ENCODE results near the gene KRTAP5-9.
"Not testable (repeated sequence)": the region's sequence is repeated elsewhere in the genome, so short reads cannot be mapped to it uniquely, and the experiment has no call there.

The KRTAP5-9 gene

DNA sequence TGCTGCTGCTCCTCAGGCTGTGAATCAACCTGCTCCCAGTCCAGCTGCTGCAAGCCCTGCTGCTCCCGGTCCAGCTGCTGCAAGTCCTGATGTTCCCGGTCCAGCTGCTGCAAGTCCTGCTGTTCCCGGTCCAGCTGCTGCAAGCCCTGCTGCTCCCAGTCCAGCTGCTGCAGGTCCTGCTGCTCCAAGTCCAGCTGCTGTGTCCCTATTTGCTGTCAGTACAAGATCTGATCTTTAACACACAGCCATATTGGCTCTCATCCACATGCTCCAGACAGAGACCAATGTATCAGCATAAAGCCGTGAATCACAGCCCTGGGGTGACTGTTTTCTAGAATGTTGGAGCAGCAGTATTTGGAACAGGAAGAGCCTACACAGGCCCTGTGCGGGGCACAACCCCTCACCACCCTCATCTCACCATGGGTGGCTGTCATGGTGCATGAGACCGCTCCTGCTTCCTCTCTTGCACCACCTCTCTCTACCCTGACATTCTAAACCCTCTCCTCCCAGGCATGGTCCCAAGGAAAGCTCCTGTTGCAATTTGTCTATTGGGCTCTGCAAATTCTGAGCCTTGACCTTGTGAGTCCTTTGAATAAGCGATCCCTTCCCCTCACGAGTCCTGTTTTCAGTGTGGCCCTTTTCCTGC, 20.6 kb downstream of the KRTAP5-9 start:
- no peak for DNase-seq (ENCODE audit: extremely low spot score)
- CTCF ChIA-PET: no interaction called here
- no peak for TF ChIP-seq CTCF (IDR thresholded peaks at IDR 0.05; ENCODE audit: control extremely low read depth, extremely low read depth, low read depth, missing control alignments)
- POLR2A ChIA-PET: no interaction called here

GRCh38 chr11:71571101-71571850, 23.1 kb downstream of the KRTAP5-9 start:
- CTCF ChIA-PET, POLR2A ChIA-PET: not testable (repeated sequence)

DNA sequence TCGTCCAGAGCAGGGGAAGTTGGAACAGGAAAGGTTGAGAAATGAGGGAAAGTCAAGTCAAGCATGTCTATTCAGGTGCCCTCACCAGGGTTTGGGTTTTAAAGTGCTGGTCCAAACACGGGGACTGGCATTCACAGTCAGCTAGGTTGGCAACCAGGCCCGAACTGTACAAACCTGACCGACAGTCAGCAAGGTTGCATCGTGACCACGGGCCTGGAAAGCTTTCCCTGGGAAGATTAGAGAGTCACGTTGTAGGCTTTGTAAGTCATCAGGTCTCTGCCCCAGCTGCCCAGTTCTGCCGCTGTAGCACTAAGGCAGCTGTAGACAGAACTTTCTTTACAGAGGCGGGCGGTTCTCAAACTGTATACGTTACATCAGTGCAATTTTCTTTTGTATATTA, 24.6 kb downstream of the KRTAP5-9 start:
- no peak for DNase-seq (ENCODE audit: extremely low spot score)
- ChIA-PET POLR2A (no interaction called here), CTCF (interaction anchor here (1.3 to 1.6 kb wide), 2 partner anchors 9 to 65 kb away, joined by 5 to 6 read pairs; no protein-coding TSS in a partner anchor)
- TF ChIP-seq CTCF (IDR thresholded peaks at IDR 0.05; ENCODE audit: control extremely low read depth, extremely low read depth, low read depth, missing control alignments): no peak

More at GRCh38 chr11:71571101-71571850, 23.1 kb downstream of the KRTAP5-9 start:
- not testable (repeated sequence) for DNase-seq (ENCODE audit: extremely low spot score)

DNA sequence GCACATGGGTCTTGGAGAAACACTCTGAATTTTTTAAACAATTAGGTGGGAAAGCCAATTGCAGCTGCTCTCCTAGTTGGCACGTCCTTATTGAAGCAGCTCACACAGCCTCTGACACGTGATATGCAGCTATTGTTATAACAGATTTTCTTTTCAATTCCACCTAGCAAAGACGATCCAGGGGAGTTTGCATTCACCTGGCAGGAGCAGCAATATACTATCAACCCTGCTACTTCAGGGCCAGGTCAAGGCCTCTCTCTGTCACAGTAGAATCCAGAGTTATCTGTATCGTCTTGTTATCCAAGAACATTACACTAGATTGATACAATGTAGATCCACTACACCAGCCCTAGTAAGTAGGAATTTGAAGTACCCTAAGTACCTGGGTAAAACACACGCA, 26.2 kb downstream of the KRTAP5-9 start:
- CTCF ChIA-PET: interaction anchor here (0.8 kb wide), 1 partner anchor 11 kb away, joined by 3 read pairs; no protein-coding TSS in a partner anchor
- POLR2A ChIA-PET: no interaction called here
- DNase-seq (ENCODE audit: extremely low spot score): no peak
- TF ChIP-seq CTCF (IDR thresholded peaks at IDR 0.05; ENCODE audit: control extremely low read depth, extremely low read depth, low read depth, missing control alignments): no peak

DNA sequence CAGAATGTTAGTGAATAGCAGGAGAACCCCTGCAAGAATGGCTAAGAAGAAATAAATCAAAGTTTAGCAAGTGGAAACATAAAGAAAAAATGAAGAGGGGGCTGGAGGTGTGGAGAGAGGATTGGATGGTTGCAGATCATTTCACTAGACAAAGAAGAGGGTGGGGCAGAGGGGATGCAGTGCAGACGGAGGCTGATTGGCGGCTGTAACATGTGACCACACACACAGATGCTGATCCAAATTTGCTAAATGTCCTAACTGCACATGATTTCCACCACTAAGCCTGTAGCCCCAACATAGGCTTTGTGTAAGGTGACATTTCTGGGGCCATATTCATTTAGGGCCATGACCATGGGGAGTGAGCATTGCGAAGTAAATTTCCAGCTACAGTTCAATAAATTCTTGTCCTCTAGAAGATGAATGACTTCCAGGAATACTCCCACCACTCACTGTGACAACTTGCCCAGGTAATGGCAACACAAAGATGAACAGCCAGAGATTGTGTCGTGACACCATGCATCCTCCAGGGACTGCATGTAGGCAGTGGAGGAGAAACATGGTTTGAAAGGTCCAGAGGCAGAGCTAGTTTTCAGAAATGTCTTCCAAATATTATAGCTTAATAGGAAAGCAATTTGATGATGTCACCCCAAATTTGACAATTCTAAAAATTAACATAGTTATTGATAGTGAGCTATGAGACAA, 27.7 kb downstream of the KRTAP5-9 start:
- ChIA-PET CTCF (interaction anchor here (1.3 to 1.4 kb wide), 2 partner anchors 13 to 129 kb away, joined by 3 to 4 read pairs; no protein-coding TSS in a partner anchor), POLR2A (no interaction called here)
- no peak for TF ChIP-seq CTCF (IDR thresholded peaks at IDR 0.05; ENCODE audit: control extremely low read depth, extremely low read depth, low read depth, missing control alignments)
- DNase-seq (ENCODE audit: extremely low spot score): no peak

GRCh38 chr11:71576688-71577465, 28.7 kb downstream of the KRTAP5-9 start:
- DNase-seq (ENCODE audit: extremely low spot score); POLR2A ChIA-PET: not testable (repeated sequence)
- CTCF ChIA-PET: interaction anchor here (1.3 to 1.4 kb wide), 2 partner anchors 12 to 130 kb away, joined by 3 to 4 read pairs; no protein-coding TSS in a partner anchor

- no peak for DNase-seq (ENCODE audit: extremely low spot score)
- ChIA-PET POLR2A (no interaction called here), CTCF (no interaction called here)
- no peak for TF ChIP-seq CTCF (IDR thresholded peaks at IDR 0.05; ENCODE audit: control extremely low read depth, extremely low read depth, low read depth, missing control alignments)
Observed at GRCh38 chr11:71577469-71578004, 29.3 kb downstream of the KRTAP5-9 start.

GRCh38 chr11:71579513-71579912, 31.3 kb downstream of the KRTAP5-9 start:
- POLR2A ChIA-PET; DNase-seq (ENCODE audit: extremely low spot score): not testable (repeated sequence)
- CTCF ChIA-PET: interaction anchor here (0.6 to 2.0 kb wide), 7 partner anchors 10 to 142 kb away, joined by 3 to 9 read pairs (median 5); partner anchors contain the start of genes KRTAP5-10 and NADSYN1
